Panc1 (cell line): ENCODE data around the gene IL22RA1.

Source experiments
- SIN3A ChIP-seq: IDR thresholded peaks from 2 replicates; pipeline ENCODE4 v1.6.1; 2012; ENCODE audit warnings: low read depth, mild to moderate bottlenecking, low read length, moderate library complexity, borderline replicate concordance; ENCODE audit not compliant: insufficient read depth
- TF ChIP-seq, protein P1 (sequence below): fragments of 450-650 bp; IDR thresholded peaks from 2 replicates; pipeline ENCODE4 v1.5.1; 2017; ENCODE audit warnings: mild to moderate bottlenecking
- TF ChIP-seq, protein P2 (sequence below), 2 experiments: IDR thresholded peaks; 2 replicates each; pipeline ENCODE4 v1.6.1; 2011 to 2012; ENCODE audit warnings: low read depth in 2 of 2, control low read depth in 1 of 2, low read length in 1 of 2, mild to moderate bottlenecking in 1 of 2, moderate library complexity in 1 of 2; ENCODE audit not compliant: insufficient read depth in 1 of 2

DNA sequence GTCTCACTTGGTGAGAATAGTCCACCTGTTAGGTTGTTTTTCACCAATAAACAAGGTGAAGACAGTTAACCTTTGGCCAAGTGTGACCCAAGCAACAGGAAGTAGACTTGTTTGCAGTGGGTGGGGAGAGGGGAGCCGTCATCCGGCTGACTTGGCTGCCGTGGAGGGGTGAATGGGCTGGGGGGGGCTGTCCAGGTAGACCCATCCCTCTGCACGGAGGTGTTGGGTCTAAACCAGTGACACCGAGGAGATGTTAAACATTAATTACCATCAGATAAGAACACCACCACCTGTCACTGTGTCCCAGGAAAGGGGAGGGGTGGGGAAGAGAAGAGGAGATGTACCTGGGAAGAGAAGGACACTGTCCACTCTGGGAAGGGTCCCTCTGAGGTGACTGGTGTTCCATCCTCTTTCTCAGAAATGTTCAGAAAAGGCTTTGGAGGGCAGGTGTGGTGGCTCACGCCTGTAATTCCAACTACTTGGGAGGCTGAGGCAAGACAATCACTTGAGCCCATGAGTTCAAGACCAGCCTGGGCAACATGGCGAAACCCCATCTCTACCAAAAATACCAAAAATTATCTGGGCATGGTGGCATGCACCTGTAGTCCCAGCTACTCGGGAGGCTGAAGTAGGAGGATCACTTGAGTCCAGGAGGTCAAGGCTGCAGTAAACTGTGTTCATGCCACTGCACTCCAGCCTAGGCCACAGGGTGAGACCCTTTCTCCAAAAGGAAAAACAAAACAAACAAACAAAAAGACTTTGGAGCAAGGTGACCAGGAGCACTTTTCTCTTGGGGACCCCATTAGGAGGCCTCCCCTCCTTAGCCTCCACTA is 24.3 kb downstream of the IL22RA1 start:
- TF ChIP-seq, protein P1, sequence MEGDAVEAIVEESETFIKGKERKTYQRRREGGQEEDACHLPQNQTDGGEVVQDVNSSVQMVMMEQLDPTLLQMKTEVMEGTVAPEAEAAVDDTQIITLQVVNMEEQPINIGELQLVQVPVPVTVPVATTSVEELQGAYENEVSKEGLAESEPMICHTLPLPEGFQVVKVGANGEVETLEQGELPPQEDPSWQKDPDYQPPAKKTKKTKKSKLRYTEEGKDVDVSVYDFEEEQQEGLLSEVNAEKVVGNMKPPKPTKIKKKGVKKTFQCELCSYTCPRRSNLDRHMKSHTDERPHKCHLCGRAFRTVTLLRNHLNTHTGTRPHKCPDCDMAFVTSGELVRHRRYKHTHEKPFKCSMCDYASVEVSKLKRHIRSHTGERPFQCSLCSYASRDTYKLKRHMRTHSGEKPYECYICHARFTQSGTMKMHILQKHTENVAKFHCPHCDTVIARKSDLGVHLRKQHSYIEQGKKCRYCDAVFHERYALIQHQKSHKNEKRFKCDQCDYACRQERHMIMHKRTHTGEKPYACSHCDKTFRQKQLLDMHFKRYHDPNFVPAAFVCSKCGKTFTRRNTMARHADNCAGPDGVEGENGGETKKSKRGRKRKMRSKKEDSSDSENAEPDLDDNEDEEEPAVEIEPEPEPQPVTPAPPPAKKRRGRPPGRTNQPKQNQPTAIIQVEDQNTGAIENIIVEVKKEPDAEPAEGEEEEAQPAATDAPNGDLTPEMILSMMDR, result no peak
- no peak for TF ChIP-seq SIN3A
- TF ChIP-seq, protein P2, sequence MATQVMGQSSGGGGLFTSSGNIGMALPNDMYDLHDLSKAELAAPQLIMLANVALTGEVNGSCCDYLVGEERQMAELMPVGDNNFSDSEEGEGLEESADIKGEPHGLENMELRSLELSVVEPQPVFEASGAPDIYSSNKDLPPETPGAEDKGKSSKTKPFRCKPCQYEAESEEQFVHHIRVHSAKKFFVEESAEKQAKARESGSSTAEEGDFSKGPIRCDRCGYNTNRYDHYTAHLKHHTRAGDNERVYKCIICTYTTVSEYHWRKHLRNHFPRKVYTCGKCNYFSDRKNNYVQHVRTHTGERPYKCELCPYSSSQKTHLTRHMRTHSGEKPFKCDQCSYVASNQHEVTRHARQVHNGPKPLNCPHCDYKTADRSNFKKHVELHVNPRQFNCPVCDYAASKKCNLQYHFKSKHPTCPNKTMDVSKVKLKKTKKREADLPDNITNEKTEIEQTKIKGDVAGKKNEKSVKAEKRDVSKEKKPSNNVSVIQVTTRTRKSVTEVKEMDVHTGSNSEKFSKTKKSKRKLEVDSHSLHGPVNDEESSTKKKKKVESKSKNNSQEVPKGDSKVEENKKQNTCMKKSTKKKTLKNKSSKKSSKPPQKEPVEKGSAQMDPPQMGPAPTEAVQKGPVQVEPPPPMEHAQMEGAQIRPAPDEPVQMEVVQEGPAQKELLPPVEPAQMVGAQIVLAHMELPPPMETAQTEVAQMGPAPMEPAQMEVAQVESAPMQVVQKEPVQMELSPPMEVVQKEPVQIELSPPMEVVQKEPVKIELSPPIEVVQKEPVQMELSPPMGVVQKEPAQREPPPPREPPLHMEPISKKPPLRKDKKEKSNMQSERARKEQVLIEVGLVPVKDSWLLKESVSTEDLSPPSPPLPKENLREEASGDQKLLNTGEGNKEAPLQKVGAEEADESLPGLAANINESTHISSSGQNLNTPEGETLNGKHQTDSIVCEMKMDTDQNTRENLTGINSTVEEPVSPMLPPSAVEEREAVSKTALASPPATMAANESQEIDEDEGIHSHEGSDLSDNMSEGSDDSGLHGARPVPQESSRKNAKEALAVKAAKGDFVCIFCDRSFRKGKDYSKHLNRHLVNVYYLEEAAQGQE (IDR thresholded peaks at IDR 0.05; ENCODE audit: insufficient read depth in 1 of 2, low read depth in 2 of 2, low read length in 1 of 2), result no peak
